ENCODE measurements around the gene MXRA8.

The MXRA8 gene

DNA sequence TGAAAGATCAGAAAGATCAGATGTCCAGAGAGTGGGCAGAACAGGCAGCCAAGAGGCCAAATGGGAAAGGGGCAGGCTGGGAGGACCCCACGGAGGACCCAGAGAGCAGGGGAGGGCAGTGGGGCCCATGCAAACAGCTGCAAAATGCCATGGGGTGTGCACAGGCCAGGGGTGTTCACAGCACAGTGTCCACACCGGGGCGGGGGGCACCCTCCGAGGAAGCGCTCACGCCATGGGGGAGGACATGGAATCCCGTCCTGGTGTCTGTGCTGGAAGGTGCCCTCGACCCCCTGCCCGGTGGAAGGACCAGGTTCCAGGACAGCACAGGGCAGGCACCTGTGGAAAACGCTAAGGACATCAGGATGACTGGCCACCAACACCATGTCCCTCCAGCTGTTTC lies 35.4 kb downstream of the MXRA8 start:
- no peak for TF ChIP-seq POLR2AphosphoS5 (IDR thresholded peaks at IDR 0.05; ENCODE audit: low read depth, low read length)
- TF ChIP-seq, protein P1, sequence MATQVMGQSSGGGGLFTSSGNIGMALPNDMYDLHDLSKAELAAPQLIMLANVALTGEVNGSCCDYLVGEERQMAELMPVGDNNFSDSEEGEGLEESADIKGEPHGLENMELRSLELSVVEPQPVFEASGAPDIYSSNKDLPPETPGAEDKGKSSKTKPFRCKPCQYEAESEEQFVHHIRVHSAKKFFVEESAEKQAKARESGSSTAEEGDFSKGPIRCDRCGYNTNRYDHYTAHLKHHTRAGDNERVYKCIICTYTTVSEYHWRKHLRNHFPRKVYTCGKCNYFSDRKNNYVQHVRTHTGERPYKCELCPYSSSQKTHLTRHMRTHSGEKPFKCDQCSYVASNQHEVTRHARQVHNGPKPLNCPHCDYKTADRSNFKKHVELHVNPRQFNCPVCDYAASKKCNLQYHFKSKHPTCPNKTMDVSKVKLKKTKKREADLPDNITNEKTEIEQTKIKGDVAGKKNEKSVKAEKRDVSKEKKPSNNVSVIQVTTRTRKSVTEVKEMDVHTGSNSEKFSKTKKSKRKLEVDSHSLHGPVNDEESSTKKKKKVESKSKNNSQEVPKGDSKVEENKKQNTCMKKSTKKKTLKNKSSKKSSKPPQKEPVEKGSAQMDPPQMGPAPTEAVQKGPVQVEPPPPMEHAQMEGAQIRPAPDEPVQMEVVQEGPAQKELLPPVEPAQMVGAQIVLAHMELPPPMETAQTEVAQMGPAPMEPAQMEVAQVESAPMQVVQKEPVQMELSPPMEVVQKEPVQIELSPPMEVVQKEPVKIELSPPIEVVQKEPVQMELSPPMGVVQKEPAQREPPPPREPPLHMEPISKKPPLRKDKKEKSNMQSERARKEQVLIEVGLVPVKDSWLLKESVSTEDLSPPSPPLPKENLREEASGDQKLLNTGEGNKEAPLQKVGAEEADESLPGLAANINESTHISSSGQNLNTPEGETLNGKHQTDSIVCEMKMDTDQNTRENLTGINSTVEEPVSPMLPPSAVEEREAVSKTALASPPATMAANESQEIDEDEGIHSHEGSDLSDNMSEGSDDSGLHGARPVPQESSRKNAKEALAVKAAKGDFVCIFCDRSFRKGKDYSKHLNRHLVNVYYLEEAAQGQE (IDR thresholded peaks at IDR 0.05; ENCODE audit: insufficient read depth in 1 of 2, low read depth in 2 of 2, low read length in 2 of 2): no peak
- TF ChIP-seq TAF1 (IDR thresholded peaks at IDR 0.05; ENCODE audit: borderline replicate concordance, insufficient read depth, low read length): no peak
- no peak for TF ChIP-seq SIN3A (IDR thresholded peaks at IDR 0.05; ENCODE audit: borderline replicate concordance, insufficient read depth, low read length)
- TF ChIP-seq FOXP2 (optimal IDR thresholded peaks at IDR 0.05; ENCODE audit: borderline replicate concordance, extremely low read depth, extremely low read length, insufficient read depth): no peak

DNA sequence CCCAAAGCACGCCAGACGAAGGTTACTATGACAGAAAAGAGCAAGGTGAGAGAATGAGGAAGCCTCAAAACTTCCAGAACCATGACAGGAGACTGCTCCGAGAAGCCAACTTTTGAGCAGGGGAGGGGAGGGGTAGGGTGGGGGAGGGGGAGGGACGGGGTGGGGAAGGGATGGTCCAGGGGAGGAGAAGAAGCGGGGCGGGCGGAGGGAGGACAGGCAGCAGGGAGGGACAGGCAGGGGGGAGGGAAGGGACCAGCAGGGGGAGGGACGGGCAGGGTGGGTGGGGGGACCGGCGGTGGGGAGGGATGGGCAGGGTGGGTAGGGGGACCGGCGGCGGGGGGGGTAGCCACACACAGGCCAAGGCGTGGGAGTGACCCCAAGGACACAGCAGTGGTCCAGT lies 35.9 kb downstream of the MXRA8 start:
- TF ChIP-seq SIN3A (IDR thresholded peaks at IDR 0.05; ENCODE audit: borderline replicate concordance, insufficient read depth, low read length): no peak
- TF ChIP-seq TAF1 (IDR thresholded peaks at IDR 0.05; ENCODE audit: borderline replicate concordance, insufficient read depth, low read length): no peak
- TF ChIP-seq, protein P1 (IDR thresholded peaks at IDR 0.05; ENCODE audit: insufficient read depth in 1 of 2, low read depth in 2 of 2, low read length in 2 of 2): no peak
- TF ChIP-seq FOXP2 (optimal IDR thresholded peaks at IDR 0.05; ENCODE audit: borderline replicate concordance, extremely low read depth, extremely low read length, insufficient read depth): no peak
- no peak for TF ChIP-seq POLR2AphosphoS5 (IDR thresholded peaks at IDR 0.05; ENCODE audit: low read depth, low read length)

DNA sequence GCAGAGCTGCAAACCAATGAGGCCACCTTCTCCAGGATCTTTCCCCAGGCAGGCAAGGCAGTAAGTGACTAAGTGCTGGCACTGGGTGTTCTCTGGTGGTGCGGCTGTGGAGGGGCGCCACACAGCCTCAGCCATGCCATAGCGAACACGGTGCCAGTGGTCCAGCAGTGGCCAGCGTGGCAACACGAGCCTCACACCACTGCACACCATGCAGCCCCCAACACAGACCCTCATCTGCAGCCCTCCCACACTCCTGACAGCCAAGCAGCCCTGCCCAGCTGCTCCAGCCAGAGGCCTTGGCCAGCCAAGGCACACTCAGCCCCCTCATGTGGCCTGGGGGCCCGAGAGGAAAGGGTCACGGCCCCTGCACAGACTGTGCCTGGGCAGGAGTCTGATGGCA lies 36.9 kb downstream of the MXRA8 start:
- no peak for TF ChIP-seq FOXP2 (optimal IDR thresholded peaks at IDR 0.05; ENCODE audit: borderline replicate concordance, extremely low read depth, extremely low read length, insufficient read depth)
- TF ChIP-seq, protein P1 (IDR thresholded peaks at IDR 0.05; ENCODE audit: insufficient read depth in 1 of 2, low read depth in 2 of 2, low read length in 2 of 2): no peak
- no peak for TF ChIP-seq TAF1 (IDR thresholded peaks at IDR 0.05; ENCODE audit: borderline replicate concordance, insufficient read depth, low read length)

DNA sequence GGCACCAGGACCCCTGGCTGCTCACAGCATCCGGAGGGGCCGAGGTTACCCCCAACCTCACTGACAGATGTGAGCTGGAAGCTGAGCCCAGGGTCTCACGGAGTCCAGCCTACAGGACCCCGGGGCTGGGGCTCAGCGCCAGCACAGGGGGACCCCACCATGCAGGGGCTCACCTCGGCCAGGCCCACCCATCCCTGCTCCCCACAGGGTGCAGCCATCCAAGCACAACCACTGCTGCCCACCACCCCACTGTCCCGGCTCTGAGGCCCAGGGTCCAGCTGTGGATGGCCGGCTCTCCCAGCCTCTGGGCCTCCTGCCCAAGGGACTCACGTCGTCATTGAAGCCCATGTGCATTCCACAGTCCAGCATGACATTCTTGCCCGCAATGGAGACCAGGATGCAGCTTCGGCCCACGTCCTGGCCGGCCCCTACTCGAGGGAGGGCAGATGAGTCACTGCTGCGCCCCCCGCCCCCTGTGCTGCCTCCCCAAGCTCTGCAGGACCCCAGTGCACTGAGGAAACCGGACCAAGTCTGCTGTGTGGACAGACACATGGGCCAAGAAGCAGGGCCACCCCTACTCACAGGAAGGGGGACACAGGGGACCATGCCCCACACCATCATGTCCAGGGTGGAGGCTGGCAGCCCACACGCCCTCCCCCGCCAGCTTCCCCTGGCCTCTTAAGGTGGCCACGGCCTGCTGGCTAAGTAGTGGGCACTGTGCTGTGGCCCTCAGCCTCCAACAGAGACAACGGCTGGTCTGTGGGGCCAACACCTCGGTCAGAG lies 37.5 kb downstream of the MXRA8 start:
- TF ChIP-seq FOXP2 (optimal IDR thresholded peaks at IDR 0.05; ENCODE audit: borderline replicate concordance, extremely low read depth, extremely low read length, insufficient read depth): no peak
- TF ChIP-seq, protein P1 (IDR thresholded peaks at IDR 0.05; ENCODE audit: insufficient read depth in 1 of 2, low read depth in 2 of 2, low read length in 2 of 2): no peak
- TF ChIP-seq SIN3A (IDR thresholded peaks at IDR 0.05; ENCODE audit: borderline replicate concordance, insufficient read depth, low read length): no peak
- TF ChIP-seq POLR2AphosphoS5 (IDR thresholded peaks at IDR 0.05; ENCODE audit: low read depth, low read length): no peak
- TF ChIP-seq TAF1 (IDR thresholded peaks at IDR 0.05; ENCODE audit: borderline replicate concordance, insufficient read depth, low read length): no peak

DNA sequence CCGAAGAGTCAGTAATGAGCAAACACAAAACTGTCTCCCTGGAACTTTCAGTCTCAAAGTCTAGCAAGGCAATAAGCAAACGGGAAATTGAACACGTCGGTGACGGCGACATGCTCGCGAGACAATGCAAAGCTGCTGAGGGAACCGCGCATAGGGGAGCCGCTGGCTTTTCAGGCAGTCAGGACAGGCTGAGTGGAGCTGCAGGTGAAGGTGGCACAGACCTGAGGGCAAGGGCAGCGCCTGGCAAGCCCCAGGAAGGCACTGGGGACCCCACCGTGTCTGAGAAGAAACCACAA lies 38.8 kb downstream of the MXRA8 start:
- TF ChIP-seq FOXP2 (optimal IDR thresholded peaks at IDR 0.05; ENCODE audit: borderline replicate concordance, extremely low read depth, extremely low read length, insufficient read depth): no peak
- no peak for TF ChIP-seq POLR2AphosphoS5 (IDR thresholded peaks at IDR 0.05; ENCODE audit: low read depth, low read length)
- no peak for TF ChIP-seq TAF1 (IDR thresholded peaks at IDR 0.05; ENCODE audit: borderline replicate concordance, insufficient read depth, low read length)
- no peak for TF ChIP-seq SIN3A (IDR thresholded peaks at IDR 0.05; ENCODE audit: borderline replicate concordance, insufficient read depth, low read length)
- TF ChIP-seq, protein P1 (IDR thresholded peaks at IDR 0.05; ENCODE audit: insufficient read depth in 1 of 2, low read depth in 2 of 2, low read length in 2 of 2): no peak
